Stimulated activated CD4-positive, alpha-beta T cell treated with anti-CD3 and anti-CD28 coated beads, Interleukin-15, amount 100 ng/mL, for 1 hour (primary cell): ENCODE data around the gene PROS1.

Experiments
- DNase-seq, 2 donors: peaks; one replicate each; pipeline ENCODE4 v3.0.0-alpha.2; 2020; ENCODE audit warnings: low read depth in 1 of 2, low spot score in 1 of 2

Gene PROS1

DNA sequence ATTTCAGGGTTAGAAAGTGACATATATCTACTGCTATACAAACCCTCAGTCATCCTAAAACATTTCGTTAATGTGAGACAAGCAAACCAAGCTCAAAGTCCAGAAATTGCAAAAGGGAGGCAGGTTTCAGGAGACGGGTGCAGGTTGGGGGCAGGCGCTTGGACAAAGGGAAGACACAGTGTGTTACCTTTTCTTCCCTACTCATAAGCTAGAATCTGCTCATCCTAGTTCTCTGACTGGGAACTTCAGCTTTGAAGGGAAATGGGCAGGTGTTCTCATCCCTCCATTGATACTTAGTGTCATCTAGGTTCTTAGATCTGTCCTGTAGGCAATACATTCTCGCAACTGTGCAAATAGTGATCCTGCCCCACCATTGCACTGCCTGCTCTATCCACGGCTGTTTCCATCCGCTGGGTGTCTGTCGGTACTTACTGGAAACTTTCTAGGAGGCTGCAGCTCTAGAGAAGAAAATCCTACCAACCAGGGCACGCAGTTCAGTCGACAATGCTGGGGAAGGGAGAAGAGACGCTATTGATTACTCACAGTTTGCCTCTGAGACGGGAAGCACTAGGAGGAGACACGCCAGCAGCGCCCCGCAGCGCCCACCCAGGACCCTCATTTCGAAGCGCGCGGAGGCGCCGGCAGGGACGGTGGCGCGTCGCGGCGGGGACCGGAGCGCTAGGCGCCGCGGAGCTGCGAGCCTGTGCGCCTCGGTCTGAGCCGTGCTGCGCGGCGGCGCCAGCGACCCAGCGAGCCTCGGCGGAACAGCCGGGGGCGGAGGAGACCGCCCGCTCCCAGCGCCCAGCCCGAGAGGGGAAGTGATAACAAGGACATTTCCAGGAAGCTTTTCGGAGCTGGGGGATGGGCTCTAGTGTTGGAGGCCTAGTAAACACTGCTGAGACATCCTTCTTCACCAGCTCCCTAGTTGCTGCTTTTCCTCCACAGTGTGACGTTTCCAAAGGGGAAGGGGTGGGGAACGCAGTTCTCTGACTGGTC lies at the start of gene PROS1:
Gene PROS1, minus strand, starts transcription at position 766 of the 996 bp plus-strand sequence. Its CDS starts 147 bp downstream, at position 619.
- DNase-seq, result peak in 1 of 2 donors; percentile 10

DNA sequence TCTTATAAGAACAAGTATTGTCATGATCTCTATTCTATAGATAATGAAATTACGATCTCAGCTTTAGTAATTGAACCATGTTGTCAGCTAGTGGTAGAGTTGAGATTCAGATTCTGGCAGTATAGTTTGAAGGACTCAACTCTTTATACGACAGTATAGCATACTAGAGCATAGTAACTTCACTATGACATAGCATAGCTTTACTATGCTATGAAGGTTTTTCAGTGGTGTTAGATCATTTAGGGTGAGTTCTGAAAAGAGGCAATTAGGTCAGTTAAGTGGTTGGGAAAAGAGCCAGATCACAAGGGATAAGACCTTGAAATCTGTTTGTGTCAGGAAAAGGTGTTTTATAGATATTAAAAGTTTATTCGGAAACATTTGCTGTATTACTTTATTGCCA lies 46.6 kb upstream of the PROS1 start:
- DNase-seq, result no peak

DNA sequence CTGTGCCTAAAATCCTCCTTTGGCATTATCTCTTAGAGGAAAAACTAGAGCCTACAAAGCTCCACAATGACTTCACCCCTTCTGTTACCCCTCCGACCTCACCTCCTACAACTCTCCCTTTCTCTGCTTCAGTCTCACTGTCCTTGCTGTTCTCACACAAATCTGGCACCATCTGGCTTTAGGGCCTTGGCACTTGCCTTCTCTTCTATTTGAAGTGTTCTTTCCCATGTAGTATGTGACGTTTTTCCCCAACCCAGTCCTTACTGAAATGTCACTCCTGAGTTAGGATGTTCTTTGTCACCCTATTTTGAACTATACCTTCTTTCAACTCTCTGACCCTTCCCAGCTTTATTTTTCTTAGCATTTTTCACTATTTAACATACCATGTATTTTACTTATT lies 46.0 kb upstream of the PROS1 start:
- DNase-seq, result no peak

DNA sequence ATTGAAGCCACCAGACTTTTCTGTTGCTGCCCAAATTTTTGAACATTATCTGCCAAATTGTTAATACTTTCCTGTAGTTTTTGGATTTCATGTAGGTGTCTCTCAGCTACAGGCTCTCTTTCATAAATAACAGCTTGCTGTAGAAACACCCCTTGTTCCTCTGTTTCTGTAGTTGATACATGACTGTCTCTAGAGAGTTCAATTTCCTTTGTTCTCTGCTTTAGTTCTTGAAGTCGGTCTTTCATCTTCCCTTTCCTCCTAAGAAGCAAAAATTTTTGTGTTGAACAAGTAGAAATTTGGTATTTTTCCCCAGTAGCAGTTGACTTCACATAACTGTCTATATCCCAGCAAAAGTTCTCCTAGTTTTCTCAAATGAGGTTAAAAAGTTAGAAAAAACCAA lies 41.3 kb upstream of the PROS1 start:
- no peak for DNase-seq

DNA sequence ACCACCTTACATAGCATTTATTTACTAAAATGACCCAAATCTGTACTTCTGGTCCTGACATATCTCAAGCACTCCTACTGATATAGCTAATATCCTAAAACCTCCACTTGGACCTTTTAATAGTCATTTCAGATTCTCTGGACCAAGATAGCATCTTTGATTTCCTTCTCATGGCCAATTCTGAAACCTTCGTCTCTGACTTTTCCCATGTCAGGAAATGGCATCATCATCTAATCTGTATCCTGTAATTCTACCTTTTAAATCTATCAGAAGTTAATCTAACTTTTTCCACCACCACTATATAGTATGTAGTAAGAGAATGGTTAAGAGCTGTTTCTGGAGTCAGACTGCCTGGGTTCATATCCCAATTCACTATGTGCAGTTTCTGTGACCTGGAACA lies 38.5 kb upstream of the PROS1 start:
- no peak for DNase-seq

DNA sequence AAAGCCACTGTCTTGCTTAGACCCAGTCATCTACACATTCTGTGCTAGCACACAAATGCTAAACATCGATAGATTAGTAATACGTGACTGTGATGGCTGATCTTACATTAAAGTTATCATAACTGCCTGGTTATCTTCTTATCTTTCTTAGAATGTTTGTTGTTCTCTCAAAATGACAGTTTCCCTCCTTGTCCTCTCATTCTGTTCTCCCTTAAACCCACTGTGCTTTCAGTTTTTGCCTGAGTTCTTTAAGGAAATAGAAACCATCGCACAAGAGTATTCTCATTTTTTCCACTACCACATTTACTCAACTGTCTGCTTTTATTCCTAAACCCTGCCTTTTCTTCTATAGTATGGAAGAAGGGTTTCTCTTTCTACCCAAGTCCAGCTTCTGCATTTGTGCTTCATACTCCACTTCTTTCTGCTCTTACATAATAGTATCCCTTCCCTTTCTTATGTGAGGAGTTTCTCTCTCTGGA lies 37.6 kb upstream of the PROS1 start:
- DNase-seq, result no peak

DNA sequence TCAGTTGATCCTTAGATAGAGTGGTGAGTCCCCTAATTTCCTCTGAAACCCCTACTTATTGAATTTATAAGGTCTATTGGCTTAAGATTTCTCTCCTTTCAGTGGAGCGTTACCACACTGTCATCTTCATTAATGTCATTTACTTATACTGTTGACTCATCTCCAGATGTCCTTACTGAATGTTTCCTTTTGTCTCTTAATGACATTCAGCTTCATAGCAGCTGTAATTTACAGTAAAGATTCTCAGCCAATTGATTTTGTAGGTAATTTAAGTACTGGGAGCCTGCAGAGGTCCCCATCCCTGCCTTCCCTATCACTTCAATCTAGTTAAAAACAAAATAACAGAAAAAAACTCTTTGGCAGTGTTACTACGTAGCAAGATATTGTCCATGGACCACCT lies 35.9 kb upstream of the PROS1 start:
- no peak for DNase-seq

DNA sequence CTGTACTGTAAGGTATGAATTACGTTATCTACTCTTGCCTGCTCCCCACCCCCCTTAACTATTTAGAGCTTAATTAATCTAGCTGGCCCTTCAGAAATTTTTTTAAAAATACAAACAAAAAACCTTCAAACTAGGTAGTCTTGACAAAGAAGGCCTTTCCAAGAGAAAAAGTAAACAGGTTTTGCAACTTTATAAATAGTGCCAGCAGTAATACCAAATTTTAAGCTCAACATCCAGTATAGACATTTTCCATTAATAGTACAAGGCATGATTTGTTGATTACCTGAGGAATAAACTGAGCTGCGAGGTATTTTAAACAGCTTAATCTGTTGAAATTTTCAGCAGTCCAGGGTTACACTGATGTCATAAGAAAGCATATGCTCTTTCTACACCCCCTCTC lies 34.6 kb upstream of the PROS1 start:
- DNase-seq, result no peak

DNA sequence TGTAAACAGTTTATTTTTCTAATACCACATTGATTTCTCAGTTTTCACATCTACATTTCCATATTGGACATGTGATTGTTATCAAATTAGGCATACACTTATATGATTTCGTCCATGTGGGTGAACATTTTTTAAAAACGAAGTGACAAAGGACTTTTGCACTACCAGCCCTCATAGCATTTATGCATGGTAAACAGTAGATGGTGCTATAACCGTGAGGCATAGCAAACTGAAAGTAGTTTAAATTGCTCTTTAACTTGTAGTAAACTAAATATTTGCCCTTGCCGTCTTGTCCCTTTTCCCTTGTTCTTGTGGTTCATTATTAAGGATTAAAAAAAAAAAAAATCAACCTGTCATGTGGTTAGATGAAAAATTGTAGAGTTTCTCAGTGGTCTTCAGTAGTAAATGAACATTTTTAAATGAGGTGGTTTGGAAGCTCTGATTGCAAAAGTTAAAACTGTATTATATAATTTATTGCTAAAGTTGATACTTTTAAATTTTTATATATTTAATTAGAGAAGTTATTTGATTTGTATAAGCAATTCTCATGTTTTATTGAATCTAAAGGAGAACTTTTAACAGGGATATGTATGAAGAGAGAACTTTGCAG lies 30.7 kb upstream of the PROS1 start:
- no peak for DNase-seq

DNA sequence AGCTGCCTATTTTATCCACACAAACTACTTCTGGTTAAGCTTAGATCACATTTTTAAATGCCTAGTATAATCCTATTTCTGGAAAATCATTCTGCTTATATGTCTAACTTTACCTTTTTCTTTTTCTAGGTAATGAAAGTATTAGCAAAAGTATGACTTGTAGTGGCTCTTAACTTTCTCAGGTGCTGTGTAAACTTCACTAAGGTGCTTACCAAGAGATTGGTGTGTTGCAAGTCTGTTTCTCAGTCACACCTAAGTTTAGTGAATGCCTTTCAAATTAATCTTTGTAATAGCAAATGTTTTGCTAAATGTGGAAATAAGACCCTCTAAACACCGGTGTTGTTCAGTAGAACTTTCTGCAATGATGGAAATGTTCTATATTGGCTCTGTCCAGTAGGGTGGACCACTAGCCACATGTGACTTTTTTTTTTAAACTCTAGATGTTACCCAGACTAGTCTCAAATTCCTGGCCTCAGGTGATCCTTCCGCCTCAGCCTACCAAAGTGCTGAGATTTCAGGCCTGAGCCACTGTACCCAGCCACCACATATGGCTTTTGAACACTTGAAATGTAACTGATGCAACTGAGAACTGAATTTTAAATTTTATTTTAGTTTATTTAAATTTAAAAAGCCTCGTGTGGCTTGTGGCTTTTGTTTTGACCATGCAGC lies 28.3 kb upstream of the PROS1 start:
- DNase-seq, result no peak

DNA sequence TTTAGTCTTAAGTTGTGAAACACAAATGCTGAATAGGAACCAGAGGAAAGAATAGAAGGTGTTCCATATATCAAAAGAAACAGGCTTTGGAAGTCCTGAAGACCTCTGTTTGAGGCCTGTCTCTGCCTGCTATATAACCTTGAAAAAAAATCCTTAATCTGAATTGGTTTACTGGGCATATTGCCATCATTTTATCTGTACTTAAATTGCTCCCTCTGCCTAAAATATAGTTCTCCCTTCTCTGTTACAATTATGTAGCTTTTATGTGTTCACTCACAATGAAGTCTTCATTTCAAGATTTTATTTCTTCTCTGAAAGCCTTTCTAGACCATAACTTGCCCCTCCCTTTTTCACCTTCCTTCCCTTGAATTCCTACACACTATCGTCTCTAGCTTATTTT lies 27.5 kb upstream of the PROS1 start:
- no peak for DNase-seq

DNA sequence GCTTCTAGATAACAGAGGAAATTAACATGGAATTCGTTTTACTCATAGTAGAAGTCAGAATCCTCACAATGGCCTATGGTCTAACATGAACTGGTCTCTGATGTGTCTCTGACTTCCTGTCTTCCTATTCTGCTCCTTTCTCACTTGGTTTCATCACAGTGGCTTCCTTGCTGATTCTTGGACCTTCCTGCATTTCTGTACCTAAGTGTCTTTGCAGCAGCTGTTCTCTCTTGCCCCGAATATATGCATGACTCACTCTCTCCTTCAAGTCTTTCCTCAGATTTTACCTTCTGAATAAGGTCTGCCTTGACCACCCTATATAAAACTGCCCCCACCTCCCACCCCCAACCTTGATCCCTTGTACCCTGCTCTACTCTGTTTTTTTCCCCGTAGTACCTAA lies 20.4 kb upstream of the PROS1 start:
- no peak for DNase-seq

DNA sequence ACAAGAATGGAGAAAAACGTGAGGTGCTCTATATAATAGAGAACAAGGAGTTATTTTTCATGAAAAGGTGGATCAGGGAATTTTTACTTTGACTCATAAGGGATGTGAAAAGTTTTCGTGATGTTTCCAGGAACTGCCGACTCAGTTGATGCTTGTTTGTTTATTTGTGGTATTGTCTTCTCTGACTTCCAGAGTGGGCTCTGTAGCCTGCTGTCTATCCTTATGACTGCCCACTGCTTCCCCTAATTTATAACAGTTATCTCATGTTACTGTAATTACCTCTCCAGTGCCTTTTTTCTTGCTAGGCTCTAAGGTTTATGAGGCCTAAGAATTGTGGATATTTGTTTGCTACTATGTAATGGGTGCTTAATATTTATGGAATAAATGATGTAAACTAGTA lies 18.5 kb upstream of the PROS1 start:
- no peak for DNase-seq

DNA sequence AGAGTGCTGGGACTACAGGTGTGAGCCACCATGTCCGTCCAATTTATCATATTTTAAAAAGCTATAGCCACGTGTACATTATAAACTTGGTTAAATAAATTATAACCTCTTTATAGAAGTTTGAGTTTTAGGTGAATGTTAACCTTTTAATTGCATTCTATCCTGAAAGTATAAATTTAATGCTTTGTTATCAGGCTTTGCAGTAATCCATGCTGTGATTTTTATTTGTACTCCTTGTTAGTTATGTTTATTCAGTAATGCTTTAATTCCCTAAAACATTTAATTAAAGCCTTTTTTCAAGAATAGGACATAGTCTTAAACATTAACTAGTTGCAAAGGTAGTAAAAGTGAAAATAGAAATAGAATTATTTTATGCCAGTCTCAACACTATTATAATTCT lies 17.9 kb upstream of the PROS1 start:
- no peak for DNase-seq

DNA sequence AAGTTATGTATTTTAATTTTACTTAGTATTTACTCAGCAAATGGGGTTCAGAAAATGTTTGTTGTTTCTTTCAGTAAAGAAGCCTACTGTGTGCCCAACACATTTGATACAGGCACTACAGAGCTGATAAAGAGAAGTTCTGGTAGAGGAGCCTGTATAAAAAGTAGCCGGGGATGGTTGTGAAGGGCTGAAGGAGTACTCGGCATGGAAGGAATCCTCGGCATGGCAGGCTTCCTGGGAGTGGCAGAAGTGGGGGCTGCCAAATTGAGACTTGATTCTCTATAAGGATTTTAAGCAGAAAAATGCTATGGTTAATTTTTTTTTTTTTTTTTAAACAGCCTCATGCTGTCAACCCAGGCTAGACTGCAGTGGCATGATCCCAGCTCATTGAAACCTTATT lies 15.5 kb upstream of the PROS1 start:
- no peak for DNase-seq

DNA sequence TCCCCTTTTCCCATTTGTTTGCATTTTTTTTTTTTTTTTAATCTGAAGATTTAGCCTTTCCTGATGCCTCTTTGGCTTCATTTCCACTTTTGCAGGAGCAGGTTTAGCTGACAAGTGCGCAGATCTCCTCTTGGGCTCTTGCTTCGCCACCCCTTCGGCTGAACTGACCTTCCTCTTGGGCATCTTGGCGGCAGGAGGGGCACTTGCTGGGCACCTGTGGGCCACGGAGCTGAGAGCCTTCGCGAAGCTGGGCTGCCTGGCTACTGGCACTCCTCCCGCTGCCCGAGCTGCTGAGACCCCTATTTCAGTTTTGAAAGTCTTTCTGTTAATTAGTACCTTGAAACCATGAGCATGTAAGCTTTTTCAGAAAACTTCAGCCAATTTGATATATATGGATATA lies 15.1 kb upstream of the PROS1 start:
- no peak for DNase-seq

DNA sequence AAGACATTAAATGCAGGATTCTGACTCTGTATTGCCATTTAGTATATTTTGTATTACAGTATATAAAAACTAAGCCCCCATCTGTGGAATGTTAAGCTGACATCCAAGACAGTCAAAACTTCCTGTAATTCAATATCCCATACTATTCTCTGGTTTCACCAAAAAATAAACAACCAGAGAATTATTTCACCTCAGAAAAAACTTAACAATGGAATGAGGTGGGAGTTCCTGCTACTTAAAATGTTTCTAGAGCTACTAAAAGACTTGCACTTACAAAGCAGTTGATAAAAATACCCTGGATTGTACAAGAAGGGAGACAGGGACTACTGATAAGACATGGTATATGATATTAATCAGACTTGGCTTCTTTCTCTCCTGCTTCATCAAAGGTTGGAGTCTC lies 14.6 kb upstream of the PROS1 start:
- no peak for DNase-seq

DNA sequence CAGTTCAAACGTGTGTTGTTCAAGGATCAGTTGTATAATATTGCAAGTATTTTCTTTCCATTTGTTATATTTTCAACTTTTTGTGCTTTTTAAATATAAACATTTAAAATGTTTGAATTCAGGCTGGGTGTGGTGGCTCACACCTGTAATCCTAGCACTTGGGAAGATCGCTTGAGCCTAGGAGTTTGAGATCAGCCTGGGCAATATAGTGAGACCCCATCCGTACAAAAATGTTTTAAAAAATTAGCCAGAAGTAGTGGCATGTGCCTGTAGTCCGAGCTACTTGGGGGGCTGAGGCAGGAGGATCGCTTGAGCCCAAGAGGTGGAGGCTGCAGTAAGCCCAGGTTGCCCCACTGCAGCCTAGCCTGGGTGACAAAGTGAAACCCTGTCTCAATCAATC lies 10.9 kb upstream of the PROS1 start:
- DNase-seq, result no peak

DNA sequence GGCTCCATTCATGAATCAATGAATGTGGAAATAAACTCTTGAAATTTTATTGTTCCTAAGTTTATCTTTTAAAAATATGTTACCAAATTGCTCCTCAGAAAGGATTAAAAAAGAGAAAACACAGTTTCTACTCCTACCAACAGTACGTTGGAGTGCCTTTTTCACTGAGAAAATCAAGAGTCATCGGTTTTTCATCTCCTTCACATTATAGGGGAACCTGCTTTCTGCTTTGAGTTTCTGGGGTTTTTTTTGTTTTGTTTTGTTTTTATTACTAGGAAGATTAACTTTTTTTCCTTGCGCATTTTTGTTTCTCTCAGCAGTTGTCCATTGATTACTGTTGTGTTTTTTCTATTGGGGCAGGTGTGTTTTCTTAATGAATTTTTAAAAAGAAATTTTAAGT lies 9.7 kb upstream of the PROS1 start:
- DNase-seq, result no peak

DNA sequence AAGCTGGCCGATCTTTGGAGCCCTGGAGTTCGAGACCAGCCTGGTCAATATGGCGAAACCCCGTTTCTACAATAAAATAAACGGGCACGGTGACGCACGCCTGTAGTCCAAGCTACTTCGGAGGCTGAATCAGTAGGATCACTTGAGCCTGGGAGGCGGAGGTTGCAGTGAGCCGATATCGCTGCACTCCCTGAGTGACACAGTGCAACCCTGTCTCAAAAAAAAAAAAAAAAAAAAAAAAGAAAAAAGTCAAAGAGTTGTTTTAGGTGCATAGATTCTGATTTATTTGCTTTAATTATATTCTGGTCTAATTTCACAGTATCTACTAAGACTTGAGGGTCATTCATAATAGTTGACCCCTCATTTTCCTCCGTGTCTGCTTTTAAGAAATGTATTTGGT lies 8.0 kb upstream of the PROS1 start:
- no peak for DNase-seq

DNA sequence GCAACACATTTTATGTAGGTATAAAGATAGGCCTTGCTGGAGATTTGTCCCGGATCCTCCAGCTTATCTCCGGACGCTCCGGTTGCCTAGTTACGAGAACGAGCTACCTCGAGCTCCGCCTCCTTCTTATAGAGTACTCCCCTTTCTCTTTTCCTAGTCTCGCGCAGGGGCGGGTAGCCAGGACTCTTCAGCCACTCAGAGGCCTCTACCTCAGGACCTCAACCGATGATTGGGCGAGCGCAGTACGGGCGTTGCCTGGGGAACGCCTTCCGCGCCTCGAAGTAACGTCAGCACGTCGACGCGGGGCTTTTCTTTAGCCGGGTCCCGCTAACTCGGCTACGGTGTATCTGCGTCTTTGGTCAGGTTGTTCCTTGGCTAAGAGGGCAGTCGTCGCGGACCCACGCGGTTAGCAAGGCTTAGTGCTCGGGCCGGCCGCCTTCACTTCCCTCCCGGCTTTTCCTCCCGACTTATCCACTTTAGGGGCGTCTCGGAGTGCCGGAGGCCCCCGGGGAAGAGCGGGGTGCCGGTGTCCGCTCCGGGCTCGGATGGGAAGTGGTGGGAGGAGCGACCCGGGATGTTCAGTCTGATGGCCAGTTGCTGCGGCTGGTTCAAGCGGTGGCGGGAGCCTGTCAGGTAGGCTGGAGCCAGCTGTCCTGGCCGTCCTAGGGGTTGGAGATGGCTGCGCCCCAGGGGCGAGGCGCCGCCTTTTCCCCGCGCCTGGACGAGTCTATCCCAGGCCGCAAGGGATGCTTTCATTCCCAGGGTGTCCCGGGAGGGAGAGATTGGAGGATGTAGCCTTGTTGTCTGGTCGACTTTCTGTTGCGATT lies 6.4 kb upstream of the PROS1 start, which contains the start of gene ARL13B:
Gene ARL13B, plus strand, starts transcription at position 306 of the 827 bp plus-strand sequence. Its CDS starts 269 bp downstream, at position 575.
- DNase-seq, result peak; percentile 80 to 83
